Neural progenitor cell (in vitro differentiated cells): ENCODE measurements around the gene ZFP36L2. TPM values are rescaled to one million over a fixed set of nuclear protein-coding genes. Genes with fewer than 3 reads are reported as not detected.

Source experiments
- DNase-seq: peaks from one replicate; pipeline ENCODE4 v3.0.0-alpha.2; 2016; ENCODE audit warnings: low spot score
- H2AFZ ChIP-seq: fragments of 200-600 bp; sonication (generic); replicated peaks from 2 replicates; pipeline ENCODE4 v1.6.1; 2016; ENCODE audit warnings: antibody characterized with exemption
- H3F3A ChIP-seq: fragments of 200-600 bp; sonication (generic); 2 replicates; pipeline ENCODE4 v1.6.1; 2016; ENCODE audit warnings: antibody characterized with exemption, low read depth
- H3K27ac ChIP-seq: fragments of 200-600 bp; sonication (generic); 2 replicates; pipeline ENCODE4 v1.5.1; 2016; ENCODE audit warnings: mild to moderate bottlenecking
- H3K27me3 ChIP-seq: fragments of 200-600 bp; sonication (generic); 2 replicates; pipeline ENCODE4 v1.6.1; 2016; ENCODE audit warnings: mild to moderate bottlenecking, moderate library complexity
- H3K36me3 ChIP-seq: fragments of 200-600 bp; sonication (generic); 2 replicates; pipeline ENCODE4 v1.5.1; 2016
- H3K4me1 ChIP-seq: fragments of 200-600 bp; sonication (generic); 2 replicates; pipeline ENCODE4 v1.6.1; 2016; ENCODE audit warnings: mixed run types
- H3K4me2 ChIP-seq: fragments of 200-600 bp; sonication (generic); 2 replicates; pipeline ENCODE4 v1.6.1; 2016
- H3K4me3 ChIP-seq: fragments of 200-600 bp; sonication (generic); 2 replicates; pipeline ENCODE4 v1.5.1; 2016
- H3K79me2 ChIP-seq: fragments of 200-600 bp; sonication (generic); 2 replicates; pipeline ENCODE4 v1.6.1; 2016; ENCODE audit warnings: low read depth
- H3K9ac ChIP-seq: fragments of 200-600 bp; sonication (generic); 2 replicates; pipeline ENCODE4 v1.6.1; 2016
- H3K9me3 ChIP-seq: fragments of 200-600 bp; sonication (generic); 2 replicates; pipeline ENCODE4 v1.5.1; 2016; ENCODE audit warnings: low read depth
- H4K20me1 ChIP-seq: fragments of 200-600 bp; sonication (generic); 2 replicates; pipeline ENCODE4 v1.6.1; 2016; ENCODE audit warnings: low read depth
- H3K27ac Mint-ChIP-seq: 3 replicates; pipeline ENCODE4 v1.8.0; 2021; ENCODE audit warnings: mixed read lengths
- H3K27me3 Mint-ChIP-seq: 2 replicates; pipeline ENCODE4 v1.8.0; 2022; ENCODE audit warnings: low read depth, mild to moderate bottlenecking, inconsistent platforms, moderate library complexity, mixed read lengths; ENCODE audit not compliant: insufficient read depth
- H3K36me3 Mint-ChIP-seq: 3 replicates; pipeline ENCODE4 v1.8.0; 2021; ENCODE audit warnings: mixed read lengths
- H3K4me1 Mint-ChIP-seq: 3 replicates; pipeline ENCODE4 v1.8.0; 2021; ENCODE audit warnings: mixed read lengths
- H3K4me3 Mint-ChIP-seq: 3 replicates; pipeline ENCODE4 v1.8.0; 2021; ENCODE audit warnings: mild to moderate bottlenecking, moderate library complexity, mixed read lengths
- H3K9me3 Mint-ChIP-seq: 3 replicates; pipeline ENCODE4 v1.8.0; 2020; ENCODE audit warnings: mixed read lengths
- CTCF ChIP-seq: fragments of 200-600 bp; sonication (generic); IDR thresholded peaks from 2 replicates; pipeline ENCODE4 v1.5.1; 2017; ENCODE audit warnings: antibody characterized with exemption, mild to moderate bottlenecking
- EZH2 ChIP-seq: fragments of 200-600 bp; sonication (generic); IDR thresholded peaks from 2 replicates; pipeline ENCODE4 v1.6.1; 2017; ENCODE audit warnings: antibody characterized with exemption, mild to moderate bottlenecking, moderate library complexity
- EZH2phosphoT487 ChIP-seq: fragments of 200-600 bp; sonication (generic); IDR thresholded peaks from 2 replicates; pipeline ENCODE4 v1.6.1; 2017; ENCODE audit warnings: antibody characterized with exemption
- total RNA-seq: library from RNA; depleted of rRNA; stranded (reverse); fragments of >200 nt; gene quantifications from 2 replicates; pipeline ENCODE4 v1.2.3, GENCODE V29; 2015; ENCODE audit warnings: low replicate concordance

Gene ZFP36L2
- total RNA-seq, 1 donor from 2014 or later = 13.8 TPM

- Mint-ChIP-seq H3K4me1 (peaks cover 22% of the 10 kb centered on the region), H3K27ac (peak overlapping the region; percentile 87), H3K27me3 (peaks cover 11% of the 10 kb centered on the region), H3K4me3 (no peak overlapping the region), H3K9me3 (no peaks in the 10 kb centered on the region), H3K36me3 (no peaks in the 10 kb centered on the region)
- Histone ChIP-seq H4K20me1 (no peaks in the 10 kb centered on the region), H3K4me3 (no peak overlapping the region), H3K27ac (no peak overlapping the region), H3K9me3 (no peaks in the 10 kb centered on the region), H3K9ac (no peak overlapping the region), H3K27me3 (no peaks in the 10 kb centered on the region), H3K79me2 (no peaks in the 10 kb centered on the region), H3F3A (peaks cover 5% of the 10 kb centered on the region), H3K4me2 (no peak overlapping the region), H3K4me1 (peaks cover 9% of the 10 kb centered on the region), H2AFZ (peak overlapping the region; percentile 73), H3K36me3 (no peaks in the 10 kb centered on the region)
- no peak for TF ChIP-seq CTCF
- no peak for TF ChIP-seq EZH2
- no peak for TF ChIP-seq EZH2phosphoT487
- DNase-seq = no peak
Observed at GRCh38 chr2:43186679-43187374, 39.6 kb downstream of the ZFP36L2 start.

GRCh38 chr2:43186321-43186678 is 40.1 kb downstream of the ZFP36L2 start:
- Histone ChIP-seq H3K9me3 (no peaks in the 10 kb centered on the region), H3K27ac (no peak overlapping the region), H3K9ac (no peak overlapping the region), H3K4me2 (no peak overlapping the region), H3K4me3 (no peak overlapping the region), H3F3A (peaks cover 6% of the 10 kb centered on the region), H2AFZ (peak overlapping the region; percentile 73), H3K4me1 (peaks cover 9% of the 10 kb centered on the region), H3K79me2 (no peaks in the 10 kb centered on the region), H3K27me3 (no peaks in the 10 kb centered on the region), H4K20me1 (no peaks in the 10 kb centered on the region), H3K36me3 (no peaks in the 10 kb centered on the region)
- H3K27me3 Mint-ChIP-seq = peaks cover 9% of the 10 kb centered on the region
- no peak overlapping the region for H3K4me3 Mint-ChIP-seq
- peaks cover 17% of the 10 kb centered on the region for H3K4me1 Mint-ChIP-seq
- H3K27ac Mint-ChIP-seq = peak overlapping the region; percentile 76
- H3K9me3 Mint-ChIP-seq = no peaks in the 10 kb centered on the region
- DNase-seq = no peak
- no peak for TF ChIP-seq EZH2phosphoT487
- TF ChIP-seq EZH2 = no peak
- TF ChIP-seq CTCF = no peak
- no peaks in the 10 kb centered on the region for H3K36me3 Mint-ChIP-seq

DNA sequence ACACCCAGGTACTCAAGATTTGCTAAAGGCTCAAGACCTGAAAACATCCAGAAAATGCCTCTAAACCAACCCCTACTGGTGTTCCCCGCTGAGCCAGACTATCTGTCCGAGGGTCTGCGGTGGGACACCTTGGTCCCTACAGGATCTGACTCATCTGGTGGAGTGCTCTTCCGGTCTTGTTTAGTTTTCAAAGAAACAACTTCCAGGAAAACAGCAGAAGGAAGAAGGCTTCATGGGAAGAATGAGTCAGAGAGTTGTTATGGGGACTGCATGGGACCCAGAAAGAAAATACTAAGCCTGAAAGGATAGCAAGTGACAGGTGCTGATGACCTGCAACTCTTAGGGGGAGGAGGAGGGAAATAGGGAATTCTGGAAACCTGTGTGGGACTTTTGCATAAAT is 41.3 kb downstream of the ZFP36L2 start:
- H3K27ac Mint-ChIP-seq = peak overlapping the region; percentile 78
- H3F3A ChIP-seq = peaks cover 17% of the 10 kb centered on the region
- no peaks in the 10 kb centered on the region for H3K36me3 Mint-ChIP-seq
- no peak overlapping the region for H3K27ac ChIP-seq
- no peak overlapping the region for H3K9ac ChIP-seq
- peaks cover 19% of the 10 kb centered on the region for H3K4me1 Mint-ChIP-seq
- no peaks in the 10 kb centered on the region for H3K27me3 ChIP-seq
- H4K20me1 ChIP-seq = no peaks in the 10 kb centered on the region
- no peak overlapping the region for H3K4me3 Mint-ChIP-seq
- no peak overlapping the region for H3K4me3 ChIP-seq
- H2AFZ ChIP-seq = no peak overlapping the region
- H3K4me1 ChIP-seq = peaks cover 15% of the 10 kb centered on the region
- TF ChIP-seq EZH2phosphoT487 (no peak), CTCF (no peak), EZH2 (no peak)
- no peaks in the 10 kb centered on the region for H3K9me3 Mint-ChIP-seq
- no peak overlapping the region for H3K4me2 ChIP-seq
- no peak for DNase-seq
- H3K36me3 ChIP-seq = no peaks in the 10 kb centered on the region
- H3K27me3 Mint-ChIP-seq = peaks cover 9% of the 10 kb centered on the region
- H3K79me2 ChIP-seq = no peaks in the 10 kb centered on the region
- no peaks in the 10 kb centered on the region for H3K9me3 ChIP-seq
